Aorta (tissue), 5 donors: ENCODE results near the gene SNX30. TPM values are rescaled to one million over a fixed set of nuclear protein-coding genes. Genes with fewer than 3 reads are reported as not detected.
A peak's percentile ranks its signal among the peaks of the same experiment; 100 is the strongest.

Experiments
- ATAC-seq: fragments of 200-7000 bp; cut with Tn5 transposase; one replicate; pipeline ENCODE4 v1.9.1; 2022; ENCODE audit warnings: moderate library complexity; ENCODE audit not compliant: low FRiP score
- DNase-seq, 2 donors: peaks; one replicate each; pipeline ENCODE4 v3.0.0-alpha.2; 2020
- H3K27ac ChIP-seq, 2 donors: one replicate each; pipeline ENCODE4 v1.5.1; 2013; ENCODE audit warnings: low read length in 2 of 2, mild to moderate bottlenecking in 2 of 2, moderate library complexity in 2 of 2, control low read depth in 1 of 2, inconsistent platforms in 1 of 2, low read depth in 1 of 2
- H3K27me3 ChIP-seq, 2 donors: one replicate each; pipeline ENCODE4 v1.6.1; 2013; ENCODE audit warnings: control low read depth in 1 of 2, low read length in 1 of 2, mild to moderate bottlenecking in 1 of 2, moderate library complexity in 1 of 2; ENCODE audit not compliant: insufficient read depth in 2 of 2, control insufficient read depth in 1 of 2
- H3K36me3 ChIP-seq, 2 donors: one replicate each; pipeline ENCODE4 v1.6.1; 2013; ENCODE audit warnings: control low read depth in 1 of 2, low read length in 1 of 2, mild to moderate bottlenecking in 1 of 2; ENCODE audit not compliant: insufficient read depth in 2 of 2, control insufficient read depth in 1 of 2
- H3K4me1 ChIP-seq, 2 donors: one replicate each; pipeline ENCODE4 v1.6.1; 2013; ENCODE audit warnings: low read length in 2 of 2, control low read depth in 1 of 2, mild to moderate bottlenecking in 1 of 2, moderate library complexity in 1 of 2; ENCODE audit not compliant: insufficient read depth in 2 of 2, control insufficient read depth in 1 of 2
- H3K4me3 ChIP-seq, 2 donors: one replicate each; pipeline ENCODE4 v1.5.1; 2013; ENCODE audit warnings: low read length in 2 of 2, control low read depth in 1 of 2, mild to moderate bottlenecking in 1 of 2
- H3K9me3 ChIP-seq: one replicate; pipeline ENCODE4 v1.6.1; 2013; ENCODE audit warnings: mild to moderate bottlenecking, low read length; ENCODE audit not compliant: control insufficient read depth
- WGBS, 2 donors: extraction: QIAGEN DNeasy Blood & Tissue Kit; methylation state at CpG; one replicate each; pipeline ENCODE4 v1.1.7; 2013; 5-methylcytosine and 5-hydroxymethylcytosine counted together
- intact Hi-C, 2 donors: fragments of 100-400 bp; cut with DNase I; formaldehyde crosslinking; loops; one replicate each; pipeline versions ENCODE4 v1.14.2 to v1.15.0; 2022
- polyA plus RNA-seq, 2 donors: library from polyadenylated mRNA; stranded (reverse); fragments of 200-250 nt; gene quantifications; one replicate each; pipeline ENCODE4 v1.2.3, GENCODE V29; 2013
- total RNA-seq, 2 donors: library from RNA; stranded (reverse); fragmentation: NEBNext Ultra II Directional; extraction: Animal tissue kit (Norgen Biotek cat#: 25700); gene quantifications; one replicate each; pipeline ENCODE4 v1.2.1, GENCODE V29; 2021
- donor health status: healthy with polysubstance abuse.
- donor health status: Bipolar disorder and iron deficiency.
- donor health status: DM: no; HTN: no; CAD: no.
- donor health status: DM: no; HTN: no; CAD: no.
- donor health status: DM: yes; HTN: yes; CAD: no.

SNX30 gene
- total and polyA plus RNA-seq, 4 donors: 2.8 to 11.3 (median 6.7) TPM

GRCh38 chr9:112783551-112783954 lies 33.0 kb downstream of the SNX30 start:
- ATAC-seq: no peak
- no peaks in the 10 kb centered on the region for H3K36me3 ChIP-seq
- H3K4me1 ChIP-seq: peaks cover 1 to 4% of the 10 kb centered on the region in 2 donors
- 68 to 80% methylated on average over 4 of the region's 4 CpGs for WGBS, 2 donors
- no peak for DNase-seq
- H3K27me3 ChIP-seq: no peaks in the 10 kb centered on the region
- H3K4me3 ChIP-seq: no peak overlapping the region
- H3K9me3 ChIP-seq: no peaks in the 10 kb centered on the region
- H3K27ac ChIP-seq: no peak overlapping the region
- intact Hi-C loops: no loop called here

- no peak overlapping the region for H3K27ac ChIP-seq
- intact Hi-C loops: no loop called here
- H3K9me3 ChIP-seq: no peaks in the 10 kb centered on the region
- ATAC-seq (peak; percentile 44), DNase-seq (no peak)
- WGBS, 2 donors: 5 to 8% methylated on average over 7 of the region's 7 CpGs
- no peaks in the 10 kb centered on the region for H3K36me3 ChIP-seq
- no peaks in the 10 kb centered on the region for H3K27me3 ChIP-seq
- no peak overlapping the region for H3K4me3 ChIP-seq
- H3K4me1 ChIP-seq: peaks cover 3 to 4% of the 10 kb centered on the region in 2 donors
Observed at GRCh38 chr9:112784020-112784785, 33.6 kb downstream of the SNX30 start.

DNA sequence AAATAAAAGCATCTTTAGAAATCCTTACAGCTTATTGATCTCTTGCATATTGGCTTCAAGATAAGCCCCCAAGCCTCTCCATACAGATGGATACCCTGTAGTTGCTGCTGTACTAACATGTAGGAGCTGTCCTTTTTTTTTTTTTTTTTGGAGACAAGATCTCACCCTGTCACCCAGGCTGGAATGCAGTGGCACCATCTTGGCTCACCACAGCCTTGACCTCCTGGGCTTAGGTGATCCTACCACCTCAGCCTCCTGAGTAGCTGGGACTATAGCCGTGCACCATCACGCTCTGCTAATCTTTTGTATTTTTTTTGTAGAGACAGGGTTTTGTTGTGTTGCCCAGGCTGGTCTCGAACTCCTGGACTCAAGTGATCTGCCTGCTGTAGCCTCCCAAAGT lies 35.4 kb downstream of the SNX30 start:
- intact Hi-C loops: loop anchor here in 1 of 2 donors (5.0 kb wide), 1 partner anchor 34 kb away; the partner anchor contains the start of gene SNX30
- WGBS, 2 donors: 95 to 100% methylated on average over 3 of the region's 3 CpGs
- DNase-seq: no peak
- Histone ChIP-seq H3K27me3 (no peaks in the 10 kb centered on the region), H3K9me3 (no peaks in the 10 kb centered on the region), H3K36me3 (no peaks in the 10 kb centered on the region), H3K4me1 (peaks cover 2 to 4% of the 10 kb centered on the region in 2 donors), H3K4me3 (no peak overlapping the region), H3K27ac (no peak overlapping the region)
- no peak for ATAC-seq

DNA sequence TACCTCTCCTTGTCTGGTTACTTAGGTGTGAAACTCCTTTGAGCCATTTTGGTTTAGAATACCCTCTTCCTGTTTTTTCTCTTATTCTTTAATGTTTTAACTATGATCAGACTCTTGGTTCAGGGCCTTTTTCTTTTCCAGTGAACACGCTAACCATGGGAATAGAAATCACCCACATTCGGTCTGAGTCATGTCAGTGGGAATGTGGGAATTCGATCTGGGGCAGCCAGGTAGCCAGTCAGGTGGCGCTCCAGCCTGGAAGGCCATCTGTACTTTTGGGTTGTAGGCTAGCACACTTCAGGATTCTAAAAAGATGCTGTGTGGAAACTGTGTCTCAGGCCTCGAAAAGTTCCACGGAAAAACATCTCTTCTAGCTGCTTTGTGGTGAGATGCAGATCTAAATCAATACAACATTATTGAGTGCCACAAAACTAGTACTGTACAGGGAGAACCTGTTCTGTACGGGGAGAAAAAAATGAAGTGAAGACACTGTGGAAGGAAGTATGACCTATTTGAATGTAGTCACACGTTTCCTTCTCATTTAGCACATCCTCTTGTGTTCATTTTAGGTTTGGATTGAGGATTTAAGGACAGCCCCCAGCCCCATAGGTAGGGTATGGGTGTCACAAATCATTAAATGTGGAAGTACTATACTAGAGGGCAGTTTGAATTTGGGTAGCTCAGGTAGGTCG lies 36.4 kb downstream of the SNX30 start:
- intact Hi-C loops: loop anchor here in 1 of 2 donors (5.0 kb wide), 1 partner anchor 35 kb away; the partner anchor contains the start of gene SNX30
- Histone ChIP-seq H3K4me3 (no peak overlapping the region), H3K27ac (no peak overlapping the region), H3K4me1 (peaks cover 2 to 4% of the 10 kb centered on the region in 2 donors), H3K9me3 (no peaks in the 10 kb centered on the region), H3K36me3 (no peaks in the 10 kb centered on the region), H3K27me3 (no peaks in the 10 kb centered on the region)
- DNase-seq (no peak), ATAC-seq (no peak)
- WGBS, 2 donors: 80 to 83% methylated on average over 9 of the region's 9 CpGs

GRCh38 chr9:112787978-112788377 lies 37.4 kb downstream of the SNX30 start:
- H3K36me3 ChIP-seq: no peaks in the 10 kb centered on the region
- WGBS, 2 donors: 93 to 96% methylated on average over 3 of the region's 3 CpGs
- no peak overlapping the region for H3K4me3 ChIP-seq
- no peaks in the 10 kb centered on the region for H3K9me3 ChIP-seq
- intact Hi-C loops: loop anchor here in 1 of 2 donors (5.0 kb wide), 1 partner anchor 36 kb away; the partner anchor contains the start of gene SNX30
- peaks cover 2 to 4% of the 10 kb centered on the region in 2 donors for H3K4me1 ChIP-seq
- DNase-seq: no peak
- no peak for ATAC-seq
- no peaks in the 10 kb centered on the region for H3K27me3 ChIP-seq
- H3K27ac ChIP-seq: no peak overlapping the region

DNA sequence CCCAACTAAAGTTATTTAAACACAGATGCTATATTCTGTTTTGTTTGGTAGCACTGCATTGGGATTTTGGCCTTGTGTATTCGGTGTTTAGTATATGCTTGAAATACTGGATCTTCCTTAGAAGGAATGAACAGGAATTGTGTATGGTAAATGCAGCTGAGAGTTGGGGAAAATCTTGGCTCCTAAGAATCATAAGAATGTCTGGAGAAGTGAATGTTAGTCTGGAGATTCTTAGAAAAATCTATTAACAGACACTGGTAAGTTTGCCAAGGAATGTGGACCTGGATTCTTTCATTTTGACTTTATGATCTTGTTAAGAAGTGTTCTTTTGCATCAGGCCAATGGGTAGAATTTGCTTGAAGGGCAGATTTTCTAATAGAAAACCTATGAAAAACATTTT lies 38.9 kb downstream of the SNX30 start:
- H3K4me1 ChIP-seq: peaks cover 0 to 2% of the 10 kb centered on the region in 2 donors
- DNase-seq (no peak), ATAC-seq (no peak)
- H3K9me3 ChIP-seq: no peaks in the 10 kb centered on the region
- H3K27ac ChIP-seq: peak overlapping the region; percentile 63 to 64
- no peaks in the 10 kb centered on the region for H3K36me3 ChIP-seq
- no peak overlapping the region for H3K4me3 ChIP-seq
- 2% methylated on average over 1 of the region's 1 CpG for WGBS, 2 donors
- H3K27me3 ChIP-seq: no peaks in the 10 kb centered on the region
- intact Hi-C loops: loop anchor here in 1 of 2 donors (5.0 kb wide), 1 partner anchor 37 kb away; the partner anchor contains the start of gene SNX30

- intact Hi-C loops: loop anchor here in 1 of 2 donors (5.0 kb wide), 2 partner anchors 38 to 73 kb away; partner anchors contain the start of genes INIP and SNX30
- H3K27ac ChIP-seq: peak overlapping the region in 1 of 2 donors; percentile 63
- 23 to 40% methylated on average over 5 of the region's 5 CpGs for WGBS, 2 donors
Observed at GRCh38 chr9:112789891-112790774, 39.6 kb downstream of the SNX30 start.

DNA sequence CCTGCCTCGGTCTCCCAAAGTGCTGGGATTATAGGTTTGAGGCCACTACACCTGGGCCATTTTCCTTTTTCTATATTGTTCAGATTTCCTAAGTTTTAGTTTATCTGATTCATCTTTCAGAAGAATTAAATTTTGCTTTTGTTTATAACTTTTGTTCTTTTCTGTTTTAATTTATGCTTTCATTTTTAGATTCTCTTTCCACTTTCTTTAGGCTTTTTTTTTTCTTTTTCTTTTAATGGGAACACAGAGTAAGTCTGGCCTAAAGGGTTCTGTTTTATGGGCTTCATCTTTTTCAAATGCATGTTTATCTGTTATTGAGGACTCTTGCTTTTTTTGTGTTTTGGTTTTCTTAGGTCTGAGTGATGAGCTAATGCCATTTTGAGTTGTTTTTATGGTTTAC lies 42.1 kb downstream of the SNX30 start:
- H3K4me3 ChIP-seq: no peak overlapping the region
- H3K36me3 ChIP-seq: no peaks in the 10 kb centered on the region
- no peak for DNase-seq
- no peaks in the 10 kb centered on the region for H3K27me3 ChIP-seq
- peaks cover 0 to 4% of the 10 kb centered on the region in 2 donors for H3K4me1 ChIP-seq
- 96 to 98% methylated on average over 1 of the region's 1 CpG for WGBS, 2 donors
- ATAC-seq: no peak
- no peaks in the 10 kb centered on the region for H3K9me3 ChIP-seq
- intact Hi-C loops: loop anchor here in 1 of 2 donors (5.0 kb wide), 1 partner anchor 75 kb away; the partner anchor contains the start of gene INIP
- H3K27ac ChIP-seq: no peak overlapping the region

More at GRCh38 chr9:112789891-112790774, 39.6 kb downstream of the SNX30 start:
- ATAC-seq: no peak
- no peak for DNase-seq
- Histone ChIP-seq H3K36me3 (no peaks in the 10 kb centered on the region), H3K4me1 (peaks cover 0 to 2% of the 10 kb centered on the region in 2 donors), H3K27me3 (no peaks in the 10 kb centered on the region), H3K9me3 (no peaks in the 10 kb centered on the region), H3K4me3 (no peak overlapping the region)
